Posterior vena cava (tissue), 2 donors: ENCODE data around the gene TAF12. TPM values are rescaled to one million over a fixed set of nuclear protein-coding genes. Genes with fewer than 3 reads are reported as not detected.
"Not testable (repeated sequence)": the region's sequence is repeated elsewhere in the genome, so short reads cannot be mapped to it uniquely, and the experiment has no call there.

Experiments
- DNase-seq: peaks from one replicate; pipeline ENCODE4 v3.0.0-alpha.2; 2020; ENCODE audit warnings: low spot score
- intact Hi-C, 2 donors: fragments of 100-400 bp; cut with DNase I; formaldehyde crosslinking; loops; one replicate each; pipeline versions ENCODE4 v1.14.1 to v1.14.2; 2022 to 2023
- long read RNA-seq, 2 donors: library from polyadenylated mRNA; unstranded; transcript quantifications; one replicate each; pipeline ENCODE4 v2.0.0, GENCODE V29; 2020 to 2021
- total RNA-seq, 2 donors: library from RNA; stranded (reverse); fragmentation: NEBNext Ultra II Directional; extraction: Animal tissue kit (Norgen Biotek cat#: 25700); gene quantifications; one replicate each; pipeline ENCODE4 v1.2.1, GENCODE V29; 2021
- donor health status: DM: yes; HTN: yes; CAD: no.
- donor health status: DM: yes; HTN: yes; CAD: no.

TAF12 gene, protein sequence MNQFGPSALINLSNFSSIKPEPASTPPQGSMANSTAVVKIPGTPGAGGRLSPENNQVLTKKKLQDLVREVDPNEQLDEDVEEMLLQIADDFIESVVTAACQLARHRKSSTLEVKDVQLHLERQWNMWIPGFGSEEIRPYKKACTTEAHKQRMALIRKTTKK
- total RNA-seq: 10 to 100 TPM; 14.9 to 16.5 TPM
- long read RNA-seq, donor 1, transcript TAF12-202 (6 exons, 1,334 nt): major isoform, 9 of 10 reads
- long read RNA-seq, donor 1, partial matches to known transcripts: 0 of 10 reads
- long read RNA-seq, donor 1, other reads (novel, unspliced or antisense): 1 of 10 reads
- long read RNA-seq, donor 2, transcript TAF12-202 (6 exons, 1,334 nt): major isoform, 44 of 48 reads
- long read RNA-seq, donor 2, partial matches to known transcripts: 0 of 48 reads
- long read RNA-seq, donor 2, other reads (novel, unspliced or antisense): 3 of 48 reads

DNA sequence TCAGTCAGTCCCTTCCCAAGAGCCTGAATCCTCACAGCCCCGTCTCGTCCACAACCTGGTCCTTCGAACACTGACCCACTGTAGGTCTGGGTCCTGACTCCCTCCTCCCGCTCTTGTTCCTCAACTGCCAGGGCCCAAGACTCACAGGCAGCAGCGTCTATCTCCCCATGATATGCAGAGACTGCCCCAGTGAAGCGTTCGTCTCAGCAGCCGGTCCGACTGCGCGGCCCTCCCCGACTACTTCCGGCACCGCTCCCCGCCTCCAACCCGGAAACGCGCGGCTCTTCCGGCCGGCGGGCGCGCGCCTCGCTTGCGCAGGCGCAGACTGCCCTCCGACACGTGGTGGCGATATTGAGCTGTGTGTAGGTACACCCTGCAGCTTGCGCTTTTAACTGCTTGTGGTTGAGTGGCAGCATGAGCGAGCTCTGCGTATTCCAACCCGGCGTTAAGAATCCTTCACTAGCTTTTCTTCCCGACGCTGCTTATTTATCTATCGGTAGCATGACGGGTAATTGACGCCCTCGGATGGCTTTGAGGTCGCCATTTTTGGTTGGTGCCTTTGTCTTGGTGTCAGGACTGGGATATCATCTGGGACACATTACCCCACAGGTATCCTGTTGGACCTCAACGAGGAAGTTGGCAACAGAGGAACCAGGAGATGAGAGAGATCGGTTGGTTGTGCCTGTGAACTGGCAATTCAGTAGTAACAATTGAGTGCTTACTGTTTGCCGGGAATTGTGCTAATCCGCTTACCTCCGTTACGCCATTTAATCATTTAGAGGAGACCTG lies at the start of gene TAF12:
TAF12 (minus strand) TSS at position 221 of the 789 bp plus-strand sequence. CDS start 20,986 bp downstream, outside the sequence.
- intact Hi-C loops: no loop called here
- DNase-seq: peak; percentile 96

DNA sequence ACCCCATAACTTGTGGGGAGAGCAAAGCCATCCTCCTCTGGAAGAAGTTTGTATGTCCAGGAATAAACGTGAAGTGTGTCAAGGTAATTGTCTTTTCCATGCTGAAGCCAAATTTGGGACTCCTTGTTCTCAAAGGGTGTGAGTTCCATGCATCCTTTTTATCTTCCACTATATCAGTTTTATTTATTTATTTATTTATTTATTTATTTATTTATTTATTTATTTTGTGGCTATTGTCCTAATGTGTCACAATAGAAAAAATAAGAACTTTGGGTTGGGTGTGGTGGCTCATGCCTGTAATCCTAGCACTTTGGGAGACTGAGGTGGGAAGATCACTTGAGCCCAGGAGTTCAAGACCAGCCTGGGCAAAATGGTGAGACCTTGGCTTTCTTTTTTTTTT lies 48.8 kb upstream of the TAF12 start:
- DNase-seq, intact Hi-C loops: not testable (repeated sequence)

DNA sequence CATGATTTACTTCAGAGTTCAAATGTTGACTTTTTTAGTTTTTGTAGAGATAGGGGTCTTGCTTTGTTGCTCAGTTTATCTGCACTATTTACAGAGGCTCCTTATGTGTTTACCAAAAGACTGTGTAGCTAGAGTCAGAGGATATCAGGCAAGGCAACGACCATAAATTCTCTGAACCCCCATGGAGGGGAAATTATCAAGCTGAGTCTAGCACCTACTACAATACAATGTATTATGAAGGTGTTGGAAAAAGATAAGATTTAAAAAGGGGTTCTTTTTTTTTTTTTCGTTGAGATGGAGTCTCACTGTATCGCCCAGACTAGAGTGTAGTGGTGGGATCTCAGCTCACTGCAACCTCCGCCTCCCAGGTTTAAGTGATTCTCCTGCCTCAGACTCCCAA lies 42.1 kb upstream of the TAF12 start:
- intact Hi-C loops: no loop called here

DNA sequence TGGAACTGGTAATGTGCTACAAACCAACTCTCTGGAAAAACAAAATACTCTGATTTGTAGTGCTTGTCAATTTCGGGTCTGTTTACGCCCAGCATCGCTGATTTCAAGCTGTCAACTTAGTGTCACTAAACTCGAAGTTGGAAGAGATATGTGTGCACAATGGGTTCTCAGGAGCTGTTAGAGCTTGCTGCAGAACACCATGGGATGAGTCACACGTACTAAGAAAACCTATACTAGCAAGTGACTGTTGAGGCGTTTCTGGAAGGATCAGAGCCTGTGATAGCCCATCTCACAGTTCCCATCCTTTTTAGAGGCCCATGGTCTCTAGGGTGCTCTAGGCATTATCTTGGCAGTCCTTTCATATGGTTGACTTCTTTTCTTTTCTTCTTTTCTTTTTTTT lies 40.0 kb upstream of the TAF12 start:
- no peak for DNase-seq
- intact Hi-C loops: no loop called here

More for the DNA sequence above, 42.1 kb upstream of the TAF12 start:
- no peak for DNase-seq

DNA sequence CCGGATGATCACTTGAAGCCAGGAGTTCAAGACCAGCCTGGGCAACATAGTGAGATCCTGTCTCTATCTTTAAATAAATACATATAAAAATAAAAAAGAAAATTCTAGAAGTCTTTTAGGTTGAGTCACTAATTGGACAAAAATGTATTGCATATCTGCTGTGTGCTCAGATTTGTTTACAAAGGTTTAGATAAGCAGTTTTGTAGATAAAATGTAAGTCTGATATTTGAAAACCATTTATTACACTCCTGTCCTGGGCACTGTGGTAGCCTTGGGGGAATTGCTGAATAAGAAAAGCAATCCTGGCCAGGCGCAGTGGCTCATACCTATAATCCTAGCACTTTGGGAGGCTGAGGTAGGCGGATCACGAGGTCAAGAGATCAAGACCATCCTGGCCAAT lies 37.3 kb upstream of the TAF12 start:
- no peak for DNase-seq
- intact Hi-C loops: no loop called here

DNA sequence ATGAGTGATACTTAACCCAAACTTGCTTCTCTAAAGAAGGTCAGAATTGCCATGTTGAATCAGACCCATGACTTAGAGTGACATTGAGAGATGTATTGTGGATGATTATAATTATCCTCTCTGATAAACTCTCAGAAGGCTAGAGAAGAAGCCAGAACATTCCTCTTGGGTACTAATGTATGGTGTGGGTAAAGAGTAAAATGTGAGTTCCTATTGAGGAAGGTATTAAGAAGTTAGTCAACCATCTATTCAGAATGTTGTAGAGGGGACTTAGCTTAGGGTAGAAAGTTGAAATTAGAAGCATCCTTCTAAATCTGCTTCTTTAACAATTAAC lies 33.0 kb upstream of the TAF12 start:
- intact Hi-C loops: no loop called here

DNA sequence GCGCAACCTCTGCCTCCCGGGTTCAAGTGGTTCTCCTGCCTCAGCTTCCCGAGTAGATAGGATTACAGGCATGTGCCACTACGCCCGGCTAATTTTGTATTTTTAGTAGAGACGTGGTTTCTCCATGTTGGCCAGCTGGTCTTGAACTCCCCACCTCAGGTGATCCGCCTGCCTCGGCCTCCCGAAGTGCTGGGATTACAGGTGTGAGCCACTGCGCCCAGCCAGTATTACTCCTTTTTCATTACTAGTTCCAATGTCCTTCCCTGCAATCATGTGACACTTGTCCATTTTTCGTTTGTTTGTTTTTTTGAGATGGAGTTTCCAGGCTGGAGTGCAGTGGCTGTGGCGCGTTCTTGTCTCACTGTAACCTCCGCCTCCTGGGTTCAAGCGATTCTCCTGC lies 30.1 kb upstream of the TAF12 start:
- intact Hi-C loops, DNase-seq: not testable (repeated sequence)

More for the DNA sequence above, 33.0 kb upstream of the TAF12 start:
- DNase-seq: no peak

DNA sequence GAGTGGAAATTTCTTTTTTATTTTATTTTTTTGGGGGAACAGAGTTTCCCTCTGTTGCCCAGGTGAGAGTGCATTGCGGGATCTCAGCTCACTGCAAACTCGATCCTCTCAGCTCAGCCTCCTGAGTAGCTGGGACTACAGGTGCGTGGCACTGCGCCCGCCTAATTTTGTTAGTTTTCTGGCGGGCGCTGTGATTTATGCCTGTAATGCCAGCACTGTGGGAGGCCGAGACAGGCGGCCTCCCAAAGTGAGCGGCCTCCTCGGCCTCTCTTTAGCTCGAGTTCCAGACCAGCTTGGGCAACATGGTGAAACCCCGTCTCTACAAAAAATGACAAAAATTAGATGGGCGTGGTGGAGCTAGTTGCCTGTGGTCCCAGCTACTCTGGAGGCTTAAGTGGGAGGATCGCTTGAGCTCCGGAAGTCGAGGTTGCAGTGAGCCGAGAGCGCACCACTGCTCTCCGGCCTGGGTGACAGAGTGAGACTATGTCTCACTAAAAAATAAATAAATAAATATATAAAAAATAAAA lies 28.4 kb upstream of the TAF12 start:
- no peak for DNase-seq
- intact Hi-C loops: no loop called here

DNA sequence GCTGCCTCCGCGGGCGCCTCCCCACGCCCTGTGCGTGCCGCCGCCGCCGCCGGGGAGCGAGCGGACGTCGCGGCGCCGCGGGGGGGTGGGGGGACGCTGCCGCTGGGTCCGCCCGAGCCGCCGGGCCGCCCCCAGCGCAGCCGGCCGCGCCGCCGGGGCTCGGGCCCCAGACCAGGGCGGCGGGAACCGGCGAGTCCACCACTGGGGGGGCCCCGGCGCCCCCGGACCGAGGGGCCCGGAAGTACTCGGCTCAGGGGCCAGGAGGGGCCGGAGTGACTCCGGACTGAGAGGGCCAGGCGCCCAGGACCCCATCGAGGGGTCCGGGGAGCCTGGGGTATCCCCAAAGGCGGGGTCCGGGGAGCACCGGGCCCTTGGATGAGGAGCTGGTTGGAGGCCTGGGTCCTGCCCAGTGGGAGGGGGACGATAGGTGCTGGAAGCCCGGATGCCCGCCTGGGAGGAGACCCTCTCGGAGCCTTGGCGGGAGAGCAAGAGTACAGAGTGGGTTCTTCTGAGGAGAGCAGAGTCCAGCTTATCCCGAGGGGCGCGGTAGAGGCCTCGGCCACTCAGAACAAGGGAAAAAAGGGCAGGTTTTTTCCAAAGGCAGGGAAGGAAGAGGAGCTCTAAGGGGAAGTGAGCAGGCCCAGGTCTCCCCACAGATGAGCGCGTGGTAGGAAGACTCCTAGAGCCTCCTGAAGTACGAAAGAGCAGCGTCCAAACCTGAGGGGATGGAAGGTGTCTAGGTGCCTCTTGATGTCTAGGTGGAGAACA lies 26.3 kb upstream of the TAF12 start:
- peak; percentile 88 for DNase-seq
- intact Hi-C loops: no loop called here

DNA sequence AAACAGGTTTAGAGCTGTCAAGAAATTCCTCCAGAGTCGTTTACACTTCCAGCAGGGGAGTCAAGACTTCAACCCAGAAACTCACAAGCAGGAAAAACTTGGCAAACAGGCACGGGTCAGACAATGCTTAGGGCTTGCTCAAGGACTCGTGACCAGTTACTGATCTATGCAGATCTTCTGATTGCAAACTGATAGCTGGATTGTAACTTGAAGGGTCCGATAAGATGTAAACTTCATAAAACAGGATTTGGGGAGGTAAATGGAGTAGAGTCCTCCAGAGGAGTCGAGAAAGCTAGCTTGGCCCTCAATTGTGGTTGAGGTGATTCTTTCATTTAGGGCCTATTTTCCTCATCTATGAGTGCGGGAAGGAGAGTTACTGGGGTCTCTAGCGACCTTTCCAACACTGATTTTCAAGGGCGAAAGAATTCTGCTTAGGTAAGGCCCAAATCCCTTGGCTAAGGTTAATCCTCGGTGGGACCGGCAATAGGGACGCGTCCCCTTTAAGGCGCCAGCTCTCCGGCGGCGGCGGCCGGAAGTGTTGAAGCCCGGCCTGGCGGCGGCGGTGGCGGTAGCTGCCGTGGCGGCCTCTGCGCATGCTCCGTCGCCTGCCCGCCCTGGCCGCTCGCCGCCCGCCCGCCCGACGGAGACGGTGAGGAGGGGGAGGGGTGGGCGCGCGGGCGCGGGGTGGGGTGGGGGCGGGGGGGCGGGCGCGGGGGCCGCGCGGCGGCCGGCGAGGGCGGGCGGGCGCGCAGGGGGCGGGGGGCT lies 25.5 kb upstream of the TAF12 start, which contains the start of gene GMEB1:
GMEB1 (plus strand) TSS at position 594 of the 765 bp plus-strand sequence. CDS start 14,829 bp downstream, outside the sequence.
- intact Hi-C loops: no loop called here
- DNase-seq: peak; percentile 95

DNA sequence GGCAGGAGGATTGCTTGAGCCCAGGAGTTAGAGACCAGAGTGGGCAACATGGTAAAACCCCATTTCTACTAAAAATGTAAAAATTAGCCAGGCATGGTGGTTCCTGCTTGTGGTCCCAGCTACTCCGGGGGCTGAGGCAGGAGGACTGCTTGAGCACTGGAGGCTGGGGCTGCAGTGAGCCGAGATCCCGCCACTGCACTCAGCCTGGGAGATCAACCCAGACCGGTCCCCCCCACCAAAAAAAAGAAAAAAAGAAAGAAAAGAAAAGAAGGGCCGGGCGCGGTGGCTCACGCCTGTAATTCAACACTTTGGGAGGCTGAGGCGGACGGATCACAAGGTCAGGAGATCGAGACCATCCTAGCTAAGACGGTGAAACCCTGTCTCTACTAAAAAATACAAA lies 23.9 kb upstream of the TAF12 start:
- no peak for DNase-seq
- intact Hi-C loops: no loop called here

DNA sequence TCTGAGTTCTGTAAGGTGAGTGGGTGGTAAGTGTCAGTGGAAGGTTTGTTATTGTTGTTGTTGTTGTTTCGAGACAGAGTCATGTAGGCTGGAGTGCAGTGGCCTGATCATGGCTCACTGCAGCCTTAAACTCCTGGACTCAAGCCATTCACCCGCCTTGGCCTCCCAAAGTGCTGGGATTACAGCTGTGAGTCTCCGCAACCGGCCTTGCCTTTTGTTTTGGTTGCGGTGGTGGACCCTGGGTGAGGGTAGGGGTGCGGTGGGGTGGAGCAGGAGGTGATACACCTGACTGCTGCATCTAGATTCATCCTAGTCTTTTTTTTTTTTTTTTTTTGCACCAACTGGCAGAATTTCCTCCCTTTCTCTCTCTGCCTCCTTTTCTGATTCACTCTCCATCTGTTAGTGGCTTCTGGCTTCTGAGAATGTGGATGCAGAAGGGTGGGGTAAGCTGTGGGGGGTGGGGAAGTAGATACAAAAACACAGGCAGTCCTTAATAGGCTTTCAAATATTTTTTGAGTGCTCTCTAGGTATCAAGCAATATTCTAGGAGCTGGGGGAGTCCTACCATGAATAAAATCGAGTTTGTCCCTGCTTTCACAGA lies 21.1 kb upstream of the TAF12 start:
- DNase-seq: no peak
- intact Hi-C loops: no loop called here

DNA sequence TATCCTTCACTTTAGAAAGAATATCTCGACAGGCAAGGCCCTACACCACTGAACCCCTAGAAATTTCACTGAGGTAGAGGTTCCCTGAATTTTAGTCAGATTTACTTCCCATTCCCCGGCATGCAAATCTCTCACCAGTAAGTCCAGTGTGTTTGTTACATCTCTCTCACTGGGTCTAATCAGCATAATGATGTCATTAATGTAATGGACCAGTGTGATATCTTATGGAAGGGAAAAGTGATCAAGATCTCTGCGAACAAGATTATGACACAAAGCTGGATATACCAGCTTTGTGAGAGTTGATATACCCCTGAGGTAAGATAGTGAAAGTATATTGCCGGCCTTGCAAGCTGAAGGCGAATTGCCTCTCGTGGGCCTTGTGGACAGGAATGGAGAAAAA lies 13.5 kb upstream of the TAF12 start:
- DNase-seq: no peak
- intact Hi-C loops: loop anchor here in 1 of 2 donors (10.0 kb wide), 1 partner anchor 88 kb away; no protein-coding TSS in a partner anchor

DNA sequence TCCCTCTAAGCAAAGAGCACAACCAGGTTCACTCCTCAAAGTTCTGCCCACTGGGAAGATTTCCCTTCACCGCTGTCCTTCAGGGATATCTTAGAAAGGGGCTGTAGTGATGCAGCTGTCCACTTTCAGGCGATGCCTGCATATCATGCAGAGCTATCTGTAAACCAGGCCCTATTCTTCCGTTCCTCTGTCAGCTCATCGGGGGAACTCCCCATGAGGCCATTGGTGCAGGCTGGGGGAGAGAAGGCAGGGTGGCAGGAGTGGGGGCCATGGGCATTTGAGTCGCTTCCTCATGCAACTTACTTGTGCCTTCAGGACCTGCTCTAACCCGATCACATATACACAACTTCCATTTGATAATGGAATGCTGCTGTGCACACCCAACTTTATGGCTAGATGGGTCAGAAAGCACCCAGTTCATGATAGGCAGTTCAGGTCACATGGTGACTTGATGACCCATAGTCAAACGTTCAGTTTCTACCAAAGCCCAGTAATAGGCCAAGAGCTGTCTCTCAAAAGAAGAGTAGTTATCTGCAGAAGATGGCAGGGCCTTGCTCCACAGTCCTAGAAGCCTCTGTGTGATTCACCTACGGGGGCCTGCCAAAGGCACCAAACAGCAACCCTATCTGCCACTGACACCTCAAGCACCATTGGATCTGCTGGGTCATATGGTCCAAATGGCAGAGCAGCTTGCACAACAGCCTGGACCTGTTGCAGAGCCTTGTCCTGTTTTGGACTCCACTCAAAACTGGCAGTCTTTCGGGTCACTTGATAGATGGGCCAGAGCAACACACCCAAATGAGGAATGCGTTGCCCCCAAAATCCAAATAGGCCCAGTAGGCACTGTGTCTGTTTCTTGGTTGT lies 12.8 kb upstream of the TAF12 start:
- intact Hi-C loops: loop anchor here in 1 of 2 donors (10.0 kb wide), 1 partner anchor 89 kb away; no protein-coding TSS in a partner anchor

DNA sequence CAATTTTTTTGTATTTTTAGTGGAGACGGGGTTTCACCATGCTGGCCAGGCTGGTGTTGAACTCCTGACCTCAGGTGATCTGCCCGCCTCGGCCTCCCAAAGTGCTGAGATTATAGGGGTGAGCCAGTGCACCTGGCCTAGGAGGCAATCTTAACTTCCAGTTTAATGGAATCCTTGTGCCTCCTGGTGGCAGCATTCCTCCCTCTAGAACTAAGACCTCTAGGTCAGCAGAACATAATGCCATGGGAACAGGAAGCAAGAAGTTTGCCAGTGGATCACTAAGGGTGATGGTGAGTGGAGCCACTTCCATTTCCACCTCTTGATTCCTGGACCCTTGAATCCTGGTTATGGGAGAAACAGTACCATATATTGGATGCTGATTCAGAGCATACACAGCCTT lies 11.0 kb upstream of the TAF12 start:
- intact Hi-C loops: loop anchor here in 1 of 2 donors (10.0 kb wide), 1 partner anchor 91 kb away; no protein-coding TSS in a partner anchor
- peak; percentile 3 for DNase-seq

More for the DNA sequence above, 12.8 kb upstream of the TAF12 start:
- DNase-seq: peak; percentile 52

DNA sequence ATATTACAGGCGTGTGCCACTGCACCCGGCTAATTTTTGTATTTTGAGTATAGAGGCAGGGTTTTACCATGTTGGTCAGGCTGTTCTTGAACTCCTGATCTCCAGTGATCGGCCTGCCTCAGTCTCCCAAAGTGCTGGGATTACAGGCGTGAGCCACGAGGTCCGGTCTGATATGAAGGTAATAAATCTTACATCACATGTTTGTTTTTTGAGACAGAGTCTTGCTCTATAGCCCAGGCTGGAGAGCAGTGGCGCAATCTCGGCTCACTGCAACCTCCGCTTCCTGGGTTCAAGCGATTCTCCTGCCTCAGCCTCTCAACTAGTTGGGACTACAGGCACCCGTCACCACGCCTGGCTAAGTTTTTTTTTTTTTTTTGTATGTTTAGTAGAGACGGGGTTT lies 10.2 kb upstream of the TAF12 start:
- intact Hi-C loops: loop anchor here in 1 of 2 donors (10.0 kb wide), 1 partner anchor 92 kb away; no protein-coding TSS in a partner anchor
- DNase-seq: peak; percentile 57
